Measurements from ENCODE around the gene CISH.

The CISH gene

GRCh38 chr3:50635066-50635465 lies 23.5 kb upstream of the CISH start:
- Histone ChIP-seq H3K9me3 (ENCODE audit: low read length) (no peaks in the 10 kb centered on the region), H3K36me3 (ENCODE audit: insufficient read depth, low read length) (no peaks in the 10 kb centered on the region), H3K4me1 (ENCODE audit: insufficient read depth, low read length) (no peaks in the 10 kb centered on the region), H3K27ac (ENCODE audit: low read depth, low read length) (no peak overlapping the region), H3K9ac (ENCODE audit: low read length) (no peak overlapping the region), H3K27me3 (ENCODE audit: control insufficient read depth in 1 of 2, insufficient read depth in 2 of 2, low read length in 2 of 2) (no peaks in the 10 kb centered on the region), H3K4me3 (ENCODE audit: low read depth in 1 of 2, low read length in 2 of 2) (no peak overlapping the region)

DNA sequence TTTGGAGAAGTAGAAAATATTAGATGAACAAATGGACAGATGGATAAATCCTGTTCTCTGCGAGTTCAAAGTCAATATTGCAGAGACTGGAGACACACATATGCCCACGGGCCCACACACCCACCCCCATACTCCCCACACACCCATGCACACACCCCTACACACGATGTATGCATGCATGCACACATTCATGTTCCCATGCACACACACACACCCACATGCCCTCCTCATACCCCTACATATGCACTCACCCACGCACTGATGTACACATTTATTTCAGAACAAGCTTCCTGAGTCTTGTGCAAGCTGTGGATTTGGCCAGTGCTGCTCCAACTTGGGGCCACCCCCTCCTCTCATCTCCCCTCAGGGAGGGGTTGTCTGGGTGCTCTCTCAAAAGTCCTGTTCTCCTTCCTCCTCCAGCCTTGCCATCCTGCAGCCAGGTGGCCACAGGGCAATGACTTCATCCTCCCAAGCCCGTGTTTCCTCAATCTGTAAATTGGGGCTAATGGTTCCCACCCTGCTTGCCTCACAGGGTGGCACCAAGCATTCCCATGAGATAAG lies 21.7 kb upstream of the CISH start:
- Histone ChIP-seq H3K27ac (ENCODE audit: low read depth, low read length) (no peak overlapping the region), H3K4me1 (ENCODE audit: insufficient read depth, low read length) (no peaks in the 10 kb centered on the region), H3K27me3 (ENCODE audit: control insufficient read depth in 1 of 2, insufficient read depth in 2 of 2, low read length in 2 of 2) (no peaks in the 10 kb centered on the region), H3K9ac (ENCODE audit: low read length) (no peak overlapping the region), H3K36me3 (ENCODE audit: insufficient read depth, low read length) (no peaks in the 10 kb centered on the region), H3K9me3 (ENCODE audit: low read length) (no peaks in the 10 kb centered on the region), H3K4me3 (ENCODE audit: low read depth in 1 of 2, low read length in 2 of 2) (no peak overlapping the region)

GRCh38 chr3:50632450-50632849 lies 20.9 kb upstream of the CISH start:
- Histone ChIP-seq H3K4me3 (ENCODE audit: low read depth in 1 of 2, low read length in 2 of 2) (no peak overlapping the region), H3K9me3 (ENCODE audit: low read length) (no peaks in the 10 kb centered on the region), H3K27me3 (ENCODE audit: control insufficient read depth in 1 of 2, insufficient read depth in 2 of 2, low read length in 2 of 2) (no peaks in the 10 kb centered on the region), H3K27ac (ENCODE audit: low read depth, low read length) (no peak overlapping the region), H3K4me1 (ENCODE audit: insufficient read depth, low read length) (no peaks in the 10 kb centered on the region), H3K9ac (ENCODE audit: low read length) (no peak overlapping the region), H3K36me3 (ENCODE audit: insufficient read depth, low read length) (no peaks in the 10 kb centered on the region)

DNA sequence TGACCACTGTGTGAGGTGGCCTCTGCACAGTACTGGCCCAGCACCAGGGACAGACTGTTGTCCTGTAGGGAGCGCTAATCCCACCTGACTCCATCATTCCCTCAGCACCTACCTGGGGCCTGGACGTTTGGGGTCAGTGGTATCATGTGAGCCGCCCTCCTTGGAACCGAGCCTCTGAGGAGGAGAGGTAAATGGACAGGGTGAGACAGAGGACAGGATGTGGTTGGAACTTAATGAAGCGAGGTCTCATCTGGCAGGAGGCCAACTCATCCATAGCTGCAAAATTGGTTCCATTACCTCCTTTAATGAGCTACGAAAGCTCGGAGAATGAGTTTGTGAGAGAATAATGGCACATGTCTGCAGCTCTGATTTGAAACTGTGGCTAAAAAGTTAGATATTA lies 19.3 kb upstream of the CISH start:
- Histone ChIP-seq H3K9ac (ENCODE audit: low read length) (no peak overlapping the region), H3K36me3 (ENCODE audit: insufficient read depth, low read length) (no peaks in the 10 kb centered on the region), H3K27me3 (ENCODE audit: control insufficient read depth in 1 of 2, insufficient read depth in 2 of 2, low read length in 2 of 2) (no peaks in the 10 kb centered on the region), H3K4me3 (ENCODE audit: low read depth in 1 of 2, low read length in 2 of 2) (no peak overlapping the region), H3K9me3 (ENCODE audit: low read length) (no peaks in the 10 kb centered on the region), H3K27ac (ENCODE audit: low read depth, low read length) (no peak overlapping the region), H3K4me1 (ENCODE audit: insufficient read depth, low read length) (no peaks in the 10 kb centered on the region)

- Histone ChIP-seq H3K4me1 (ENCODE audit: insufficient read depth, low read length) (no peaks in the 10 kb centered on the region), H3K27ac (ENCODE audit: low read depth, low read length) (no peak overlapping the region), H3K36me3 (ENCODE audit: insufficient read depth, low read length) (no peaks in the 10 kb centered on the region), H3K9me3 (ENCODE audit: low read length) (no peaks in the 10 kb centered on the region), H3K4me3 (ENCODE audit: low read depth in 1 of 2, low read length in 2 of 2) (no peak overlapping the region), H3K27me3 (ENCODE audit: control insufficient read depth in 1 of 2, insufficient read depth in 2 of 2, low read length in 2 of 2) (no peaks in the 10 kb centered on the region), H3K9ac (ENCODE audit: low read length) (no peak overlapping the region)
Observed at GRCh38 chr3:50630394-50630793, 18.8 kb upstream of the CISH start.

- H3K27me3 ChIP-seq (ENCODE audit: control insufficient read depth in 1 of 2, insufficient read depth in 2 of 2, low read length in 2 of 2): no peaks in the 10 kb centered on the region
- H3K9me3 ChIP-seq (ENCODE audit: low read length): no peaks in the 10 kb centered on the region
- no peak overlapping the region for H3K4me3 ChIP-seq (ENCODE audit: low read depth in 1 of 2, low read length in 2 of 2)
- H3K36me3 ChIP-seq (ENCODE audit: insufficient read depth, low read length): peaks cover 5% of the 10 kb centered on the region
- peaks cover 3% of the 10 kb centered on the region for H3K4me1 ChIP-seq (ENCODE audit: insufficient read depth, low read length)
- H3K9ac ChIP-seq (ENCODE audit: low read length): no peak overlapping the region
- H3K27ac ChIP-seq (ENCODE audit: low read depth, low read length): no peak overlapping the region
Observed at GRCh38 chr3:50628601-50629000, 17.0 kb upstream of the CISH start.

GRCh38 chr3:50627407-50628051 lies 16.0 kb upstream of the CISH start:
- Histone ChIP-seq H3K9ac (ENCODE audit: low read length) (no peak overlapping the region), H3K4me1 (ENCODE audit: insufficient read depth, low read length) (peaks cover 3% of the 10 kb centered on the region), H3K27me3 (ENCODE audit: control insufficient read depth in 1 of 2, insufficient read depth in 2 of 2, low read length in 2 of 2) (no peaks in the 10 kb centered on the region), H3K4me3 (ENCODE audit: low read depth in 1 of 2, low read length in 2 of 2) (no peak overlapping the region), H3K27ac (ENCODE audit: low read depth, low read length) (no peak overlapping the region), H3K36me3 (ENCODE audit: insufficient read depth, low read length) (peaks cover 5% of the 10 kb centered on the region), H3K9me3 (ENCODE audit: low read length) (no peaks in the 10 kb centered on the region)

DNA sequence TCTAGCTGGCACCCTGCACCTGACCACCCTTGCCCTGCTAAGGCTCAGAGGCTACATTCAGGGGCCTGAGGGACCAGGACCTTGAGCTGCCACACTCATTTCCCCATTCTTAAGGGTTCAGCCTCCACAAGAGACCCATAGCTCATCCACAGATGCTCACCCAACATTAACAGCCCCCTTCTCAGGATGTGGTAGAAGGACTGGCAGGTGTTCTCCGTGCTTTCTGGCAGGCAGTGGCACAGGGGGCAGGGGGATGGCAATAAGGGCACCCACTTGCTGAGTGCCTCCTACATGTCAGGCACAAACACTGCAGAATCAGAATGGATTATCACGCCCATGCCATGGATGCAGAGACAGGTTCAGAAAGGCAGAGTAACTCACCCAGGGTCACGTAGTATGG lies 14.8 kb upstream of the CISH start:
- Histone ChIP-seq H3K4me1 (ENCODE audit: insufficient read depth, low read length) (peaks cover 3% of the 10 kb centered on the region), H3K9ac (ENCODE audit: low read length) (no peak overlapping the region), H3K27me3 (ENCODE audit: control insufficient read depth in 1 of 2, insufficient read depth in 2 of 2, low read length in 2 of 2) (no peaks in the 10 kb centered on the region), H3K4me3 (ENCODE audit: low read depth in 1 of 2, low read length in 2 of 2) (no peak overlapping the region), H3K27ac (ENCODE audit: low read depth, low read length) (no peak overlapping the region), H3K9me3 (ENCODE audit: low read length) (no peaks in the 10 kb centered on the region), H3K36me3 (ENCODE audit: insufficient read depth, low read length) (peaks cover 8% of the 10 kb centered on the region)

DNA sequence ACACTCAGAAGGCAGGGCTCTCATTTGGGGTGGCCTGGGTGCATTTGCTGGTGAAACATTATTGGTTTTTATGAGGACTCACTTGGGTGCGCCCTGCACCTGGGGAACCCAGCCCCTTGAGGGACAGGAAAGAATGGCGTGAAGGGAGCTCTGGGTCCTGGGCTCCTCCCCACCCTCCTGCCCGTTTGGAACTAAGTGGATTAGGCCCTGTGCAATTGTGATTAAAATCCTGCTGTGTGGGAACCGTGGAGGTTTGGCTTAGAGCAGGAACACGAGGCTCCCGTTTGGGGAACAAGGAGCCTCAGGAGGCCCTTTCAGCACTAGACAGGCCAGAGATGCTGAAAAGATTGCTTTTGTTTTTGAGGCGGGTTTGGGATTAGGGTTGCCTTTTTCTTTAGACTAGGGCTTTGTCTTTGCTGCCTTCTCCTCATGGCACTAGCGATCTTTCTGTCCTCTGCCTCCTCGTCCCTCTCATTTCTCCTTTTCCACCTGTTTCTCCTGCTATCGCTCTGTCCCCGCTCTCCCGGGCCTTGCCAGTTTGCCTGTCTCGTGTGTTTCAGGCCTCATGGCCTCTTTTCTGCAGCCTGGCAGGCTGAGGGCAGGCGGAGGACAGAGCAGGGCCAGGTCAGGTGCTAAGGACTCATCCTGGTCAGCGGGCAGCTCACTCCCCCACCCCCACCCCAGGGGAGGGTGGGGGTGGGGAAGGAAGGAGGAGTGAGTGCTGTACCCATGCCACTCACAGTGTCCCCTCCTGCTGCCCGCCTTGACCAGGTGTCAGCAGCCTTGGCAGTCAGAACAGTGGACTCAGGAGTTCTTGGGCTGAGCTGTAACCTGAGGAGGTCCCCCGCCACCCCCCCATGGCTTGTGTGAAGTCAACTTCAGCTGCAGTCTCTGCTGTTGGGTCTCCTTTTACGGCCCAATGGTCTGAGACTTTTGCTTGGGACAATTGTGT lies 13.9 kb upstream of the CISH start:
- Histone ChIP-seq H3K36me3 (ENCODE audit: insufficient read depth, low read length) (peaks cover 8% of the 10 kb centered on the region), H3K9me3 (ENCODE audit: low read length) (no peaks in the 10 kb centered on the region), H3K27me3 (ENCODE audit: control insufficient read depth in 1 of 2, insufficient read depth in 2 of 2, low read length in 2 of 2) (no peaks in the 10 kb centered on the region), H3K4me3 (ENCODE audit: low read depth in 1 of 2, low read length in 2 of 2) (no peak overlapping the region), H3K9ac (ENCODE audit: low read length) (no peak overlapping the region), H3K27ac (ENCODE audit: low read depth, low read length) (no peak overlapping the region), H3K4me1 (ENCODE audit: insufficient read depth, low read length) (peaks cover 3% of the 10 kb centered on the region)

GRCh38 chr3:50624634-50625033 lies 13.1 kb upstream of the CISH start:
- Histone ChIP-seq H3K27ac (ENCODE audit: low read depth, low read length) (no peak overlapping the region), H3K4me1 (ENCODE audit: insufficient read depth, low read length) (peaks cover 6% of the 10 kb centered on the region), H3K9ac (ENCODE audit: low read length) (no peak overlapping the region), H3K9me3 (ENCODE audit: low read length) (no peaks in the 10 kb centered on the region), H3K4me3 (ENCODE audit: low read depth in 1 of 2, low read length in 2 of 2) (no peak overlapping the region), H3K27me3 (ENCODE audit: control insufficient read depth in 1 of 2, insufficient read depth in 2 of 2, low read length in 2 of 2) (no peaks in the 10 kb centered on the region), H3K36me3 (ENCODE audit: insufficient read depth, low read length) (peaks cover 8% of the 10 kb centered on the region)

DNA sequence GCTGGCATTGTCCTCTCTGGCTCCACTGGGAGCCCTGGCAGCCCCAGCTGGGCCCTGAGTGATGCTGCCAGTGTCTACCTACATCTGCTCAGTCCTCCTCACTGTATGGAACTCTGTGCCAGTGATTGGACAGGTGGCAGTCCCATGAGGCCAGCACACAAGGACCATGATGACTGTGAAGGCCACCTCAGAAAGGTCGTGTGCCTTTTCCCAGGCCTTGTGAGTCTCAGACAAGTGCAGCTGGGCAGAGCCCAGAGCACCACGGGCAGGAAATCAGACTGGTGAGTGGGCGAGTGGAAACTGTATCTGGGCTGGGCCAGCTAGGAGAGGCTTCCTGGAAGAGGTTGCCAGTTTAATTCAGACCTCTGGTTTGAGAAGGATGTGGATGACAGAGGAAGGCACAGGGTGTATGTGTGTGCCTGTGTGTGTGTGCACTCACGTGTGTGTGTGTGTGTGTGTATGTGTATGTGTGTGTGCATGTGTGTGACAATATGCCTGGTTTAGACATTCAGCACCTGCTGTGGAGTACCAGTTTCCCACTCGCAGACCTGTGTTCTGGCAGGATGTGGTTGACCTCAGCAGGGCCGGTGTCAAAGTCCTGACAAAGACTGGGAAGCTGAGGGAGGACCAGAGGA lies 12.4 kb upstream of the CISH start:
- no peaks in the 10 kb centered on the region for H3K9me3 ChIP-seq (ENCODE audit: low read length)
- H3K27me3 ChIP-seq (ENCODE audit: control insufficient read depth in 1 of 2, insufficient read depth in 2 of 2, low read length in 2 of 2): no peaks in the 10 kb centered on the region
- no peak overlapping the region for H3K27ac ChIP-seq (ENCODE audit: low read depth, low read length)
- H3K9ac ChIP-seq (ENCODE audit: low read length): no peak overlapping the region
- H3K4me1 ChIP-seq (ENCODE audit: insufficient read depth, low read length): peaks cover 12% of the 10 kb centered on the region
- no peak overlapping the region for H3K4me3 ChIP-seq (ENCODE audit: low read depth in 1 of 2, low read length in 2 of 2)
- H3K36me3 ChIP-seq (ENCODE audit: insufficient read depth, low read length): peaks cover 8% of the 10 kb centered on the region

All from muscle layer of colon (tissue), 2 donors.